GM10248 (cell line): ENCODE measurements around the gene SCARF2.
"Not testable (repeated sequence)": the region's sequence is repeated elsewhere in the genome, so short reads cannot be mapped to it uniquely, and the experiment has no call there.

Source experiments
- CTCF ChIA-PET: fragments of 300-600 bp; sonication (Branson Sonifier 250); formaldehyde crosslinking; extraction: SDS; loops from one replicate; lab custom pipeline; 2021; ENCODE audit warnings: antibody characterized with exemption; lab: Yijun Ruan, JAX
- POLR2A ChIA-PET: fragments of 350-650 bp; sonication (Branson Sonifier 250); formaldehyde crosslinking; extraction: SDS; loops from one replicate; lab custom pipeline; 2020; ENCODE audit warnings: antibody characterized with exemption; lab: Yijun Ruan, JAX
- DNase-seq: peaks from one replicate; pipeline ENCODE4 v3.0.0; 2012; ENCODE audit errors: extremely low spot score
- TF ChIP-seq, protein P1 (sequence below): IDR thresholded peaks from 2 replicates; pipeline ENCODE4 v1.5.1; 2012; ENCODE audit warnings: mild to moderate bottlenecking, low read depth; ENCODE audit errors: extremely low read depth, missing control alignments, control extremely low read depth

The SCARF2 gene

DNA sequence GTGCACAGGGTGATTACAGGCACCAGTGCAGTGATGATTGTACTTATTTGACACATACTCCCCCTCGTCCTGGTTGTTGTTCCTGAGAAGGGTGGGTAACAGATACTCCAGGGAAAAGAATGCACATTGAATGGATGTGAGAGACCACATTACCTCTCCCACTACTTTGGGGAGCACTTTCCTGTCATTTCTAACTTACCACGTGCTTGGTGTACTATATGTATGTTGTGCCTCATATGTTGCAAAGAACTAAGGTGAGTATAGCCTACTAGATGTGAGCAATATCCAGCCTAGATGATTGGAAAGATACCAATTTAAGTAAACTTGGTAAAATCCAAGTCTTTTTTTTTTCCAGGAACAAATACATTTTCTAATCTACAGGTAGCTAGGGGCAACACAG, 14.3 kb upstream of the SCARF2 start:
- ChIA-PET POLR2A (no interaction called here), CTCF (no interaction called here)
- TF ChIP-seq, protein P1, sequence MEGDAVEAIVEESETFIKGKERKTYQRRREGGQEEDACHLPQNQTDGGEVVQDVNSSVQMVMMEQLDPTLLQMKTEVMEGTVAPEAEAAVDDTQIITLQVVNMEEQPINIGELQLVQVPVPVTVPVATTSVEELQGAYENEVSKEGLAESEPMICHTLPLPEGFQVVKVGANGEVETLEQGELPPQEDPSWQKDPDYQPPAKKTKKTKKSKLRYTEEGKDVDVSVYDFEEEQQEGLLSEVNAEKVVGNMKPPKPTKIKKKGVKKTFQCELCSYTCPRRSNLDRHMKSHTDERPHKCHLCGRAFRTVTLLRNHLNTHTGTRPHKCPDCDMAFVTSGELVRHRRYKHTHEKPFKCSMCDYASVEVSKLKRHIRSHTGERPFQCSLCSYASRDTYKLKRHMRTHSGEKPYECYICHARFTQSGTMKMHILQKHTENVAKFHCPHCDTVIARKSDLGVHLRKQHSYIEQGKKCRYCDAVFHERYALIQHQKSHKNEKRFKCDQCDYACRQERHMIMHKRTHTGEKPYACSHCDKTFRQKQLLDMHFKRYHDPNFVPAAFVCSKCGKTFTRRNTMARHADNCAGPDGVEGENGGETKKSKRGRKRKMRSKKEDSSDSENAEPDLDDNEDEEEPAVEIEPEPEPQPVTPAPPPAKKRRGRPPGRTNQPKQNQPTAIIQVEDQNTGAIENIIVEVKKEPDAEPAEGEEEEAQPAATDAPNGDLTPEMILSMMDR: no peak
- no peak for DNase-seq

DNA sequence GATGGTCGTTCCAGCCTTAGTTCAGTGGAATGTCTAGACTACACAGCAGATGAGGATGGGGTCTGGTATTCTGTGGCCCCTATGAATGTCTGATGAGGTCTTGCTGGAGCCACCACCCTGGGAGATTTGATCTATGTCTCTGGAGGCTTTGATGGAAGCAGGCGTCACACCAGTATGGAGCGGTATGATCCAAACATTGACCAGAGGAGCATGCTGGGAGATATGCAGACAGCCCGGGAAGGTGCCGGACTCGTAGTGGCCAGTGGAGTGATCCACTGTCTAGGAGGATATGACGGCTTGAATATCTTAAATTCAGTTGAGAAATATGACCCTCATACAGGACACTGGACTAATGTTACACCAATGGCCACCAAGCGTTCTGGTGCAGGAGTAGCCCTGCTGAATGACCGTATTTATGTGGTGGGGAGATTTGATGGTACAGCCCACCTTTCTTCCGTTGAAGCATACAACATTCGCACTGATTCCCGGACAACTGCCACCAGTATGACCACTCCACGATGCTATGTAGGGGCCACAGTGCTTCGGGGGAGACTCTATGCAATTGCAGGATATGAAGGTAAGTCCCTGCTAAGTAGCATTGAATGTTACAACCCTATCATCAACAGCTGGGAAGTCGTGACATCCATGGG, 13.6 kb upstream of the SCARF2 start:
- DNase-seq, CTCF ChIA-PET, POLR2A ChIA-PET: not testable (repeated sequence)

DNA sequence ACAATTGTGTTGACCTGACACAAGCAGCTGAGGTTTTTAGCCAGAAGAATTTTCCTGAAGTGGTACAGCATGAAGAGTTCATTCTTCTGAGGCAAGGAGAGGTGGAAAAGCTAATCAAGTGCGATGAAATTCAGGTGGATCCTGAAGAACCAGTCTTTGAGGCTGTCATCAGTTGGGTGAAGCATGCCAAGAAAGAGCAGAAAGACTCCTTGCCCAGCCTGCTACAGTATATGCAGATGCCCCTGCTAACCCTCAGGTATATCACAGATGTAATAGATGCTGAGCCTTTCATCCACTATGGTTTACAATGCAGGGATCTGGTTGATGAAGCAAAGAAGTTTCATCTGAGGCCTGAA, 12.9 kb upstream of the SCARF2 start:
- ChIA-PET POLR2A (no interaction called here), CTCF (no interaction called here)
- TF ChIP-seq, protein P1: no peak
- no peak for DNase-seq

GRCh38 chr22:20449819-20450550, 12.4 kb upstream of the SCARF2 start:
- no peak for DNase-seq
- ChIA-PET CTCF (interaction anchor here (1.5 kb wide), 1 partner anchor 15 kb away, joined by 3 read pairs; no protein-coding TSS in a partner anchor), POLR2A (no interaction called here)
- TF ChIP-seq, protein P1: no peak

DNA sequence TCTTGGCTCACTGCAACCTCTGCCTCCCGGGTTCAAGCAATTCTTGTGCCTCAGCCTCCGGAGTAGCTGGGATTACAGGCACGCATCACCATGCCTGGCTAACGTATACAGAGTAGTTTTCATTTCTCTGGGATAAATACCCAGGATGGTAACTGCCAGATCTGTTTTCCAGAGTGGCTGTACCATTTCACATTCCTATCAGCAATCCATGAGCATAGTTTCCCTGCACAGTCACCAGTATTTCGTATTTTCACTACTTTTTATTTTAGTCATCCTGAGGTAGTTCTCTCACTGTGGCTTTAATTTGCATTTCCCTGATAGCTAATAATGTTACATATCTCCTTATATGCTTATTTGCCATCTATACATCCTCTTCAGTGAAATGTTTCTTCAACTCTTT, 11.0 kb upstream of the SCARF2 start:
- ChIA-PET POLR2A (no interaction called here), CTCF (interaction anchor here (0.6 to 1.5 kb wide), 5 partner anchors 9 to 30 kb away, joined by 3 read pairs; no protein-coding TSS in a partner anchor)
- TF ChIP-seq, protein P1: no peak
- DNase-seq: no peak

- ChIA-PET POLR2A (no interaction called here), CTCF (no interaction called here)
- DNase-seq: no peak
- TF ChIP-seq, protein P1: no peak
Observed at GRCh38 chr22:20446383-20446970, 8.9 kb upstream of the SCARF2 start.

DNA sequence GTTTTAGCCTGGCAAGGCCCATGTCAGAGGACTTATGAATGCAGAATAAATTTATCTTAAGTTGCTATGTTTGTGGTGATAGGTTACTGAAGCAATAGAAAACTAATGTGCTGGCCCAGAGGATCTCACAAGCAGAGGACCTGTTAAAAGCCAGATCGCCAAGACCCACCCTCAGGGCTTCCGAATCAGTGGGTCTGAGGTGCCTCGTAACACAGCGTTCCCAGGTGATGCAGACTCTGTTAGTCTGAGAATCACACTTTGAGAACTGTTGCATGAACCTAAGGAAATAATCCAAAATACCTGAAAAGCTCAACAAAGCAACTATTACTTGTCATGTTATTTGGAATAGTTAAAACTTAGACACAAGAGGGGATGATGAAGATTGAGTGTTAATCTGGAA, 6.7 kb upstream of the SCARF2 start:
- DNase-seq: no peak
- CTCF ChIA-PET: interaction anchor here (1.4 kb wide), 1 partner anchor 12 kb away, joined by 4 read pairs; no protein-coding TSS in a partner anchor
- POLR2A ChIA-PET: no interaction called here
- TF ChIP-seq, protein P1: no peak
